ENCODE results near the gene PHF12. TPM values are rescaled to one million over a fixed set of nuclear protein-coding genes. Genes with fewer than 3 reads are reported as not detected.

The PHF12 gene
- total RNA-seq: 5.3 and 22.2 TPM in 2 replicates

DNA sequence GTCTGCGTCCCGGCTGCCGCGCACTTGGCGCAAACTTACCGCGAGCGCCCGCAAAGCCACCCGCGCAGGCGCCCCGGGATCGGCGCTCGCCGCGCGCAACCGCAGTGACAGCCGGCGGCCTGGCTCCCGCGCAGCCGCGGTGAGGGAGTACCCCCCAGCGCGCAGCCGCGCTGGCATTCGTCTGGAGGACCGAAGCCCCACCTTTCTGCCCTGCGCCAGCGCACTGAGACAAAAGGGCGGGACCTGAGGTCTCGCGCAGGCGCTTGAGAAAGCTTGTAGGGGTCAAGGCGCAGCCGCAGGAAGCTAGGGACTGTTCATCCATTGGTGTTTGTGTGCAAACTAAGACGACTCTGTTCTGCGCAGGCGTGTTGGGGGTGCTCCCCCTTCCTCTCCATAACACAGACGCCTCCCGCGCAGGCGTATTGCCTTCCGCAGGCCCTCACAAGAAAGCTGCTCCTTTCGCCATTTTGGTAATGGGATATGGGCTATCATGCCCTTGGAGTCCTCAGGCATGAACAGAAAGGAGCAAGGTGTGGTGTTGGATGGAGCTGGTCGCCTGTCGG lies at the start of gene PHF12:
Gene PHF12 (minus strand): TSS at position 91 of the 563 bp plus-strand sequence. CDS start 558 bp downstream, outside the sequence.

DNA sequence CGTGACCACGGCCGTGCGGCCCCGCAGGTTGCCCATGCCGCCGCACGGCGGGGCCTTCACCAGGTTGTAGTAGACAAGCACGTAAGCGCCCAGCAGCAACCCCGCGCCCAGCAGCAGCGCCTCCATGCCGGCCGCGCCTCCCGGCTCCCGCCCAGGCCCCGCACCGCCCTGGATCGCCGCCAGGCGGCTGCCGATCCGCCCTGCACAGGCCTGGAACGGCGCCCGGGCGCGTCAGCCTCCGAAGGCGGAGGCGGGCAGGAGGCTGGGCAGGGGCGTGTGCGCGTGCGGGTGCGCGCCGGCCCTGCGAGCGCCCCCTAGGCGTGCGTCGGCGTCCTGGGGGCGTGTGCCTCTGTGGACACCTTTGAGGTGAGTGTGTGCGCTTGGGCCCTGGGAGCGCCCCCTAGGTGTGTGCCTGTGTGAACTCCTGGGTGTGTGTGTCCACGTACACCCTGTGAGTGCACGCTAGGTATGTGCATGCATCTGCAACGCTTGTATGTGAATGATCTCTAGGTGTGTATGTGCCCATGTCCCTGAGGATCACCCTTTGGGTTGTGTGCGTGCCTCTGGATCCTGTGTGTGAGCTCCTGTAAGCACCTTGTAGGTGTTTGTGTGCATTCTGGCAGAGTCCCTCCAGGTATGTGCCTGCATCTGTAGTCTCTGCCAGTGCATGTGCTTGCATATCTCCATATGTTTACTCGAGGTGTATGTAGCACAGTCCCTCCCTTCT lies 48.3 kb downstream of the PHF12 start, which contains the start of gene DHRS13:
Gene DHRS13 (minus strand): TSS at position 261 of the 727 bp plus-strand sequence. CDS start 135 bp downstream, at position 126.

DNA sequence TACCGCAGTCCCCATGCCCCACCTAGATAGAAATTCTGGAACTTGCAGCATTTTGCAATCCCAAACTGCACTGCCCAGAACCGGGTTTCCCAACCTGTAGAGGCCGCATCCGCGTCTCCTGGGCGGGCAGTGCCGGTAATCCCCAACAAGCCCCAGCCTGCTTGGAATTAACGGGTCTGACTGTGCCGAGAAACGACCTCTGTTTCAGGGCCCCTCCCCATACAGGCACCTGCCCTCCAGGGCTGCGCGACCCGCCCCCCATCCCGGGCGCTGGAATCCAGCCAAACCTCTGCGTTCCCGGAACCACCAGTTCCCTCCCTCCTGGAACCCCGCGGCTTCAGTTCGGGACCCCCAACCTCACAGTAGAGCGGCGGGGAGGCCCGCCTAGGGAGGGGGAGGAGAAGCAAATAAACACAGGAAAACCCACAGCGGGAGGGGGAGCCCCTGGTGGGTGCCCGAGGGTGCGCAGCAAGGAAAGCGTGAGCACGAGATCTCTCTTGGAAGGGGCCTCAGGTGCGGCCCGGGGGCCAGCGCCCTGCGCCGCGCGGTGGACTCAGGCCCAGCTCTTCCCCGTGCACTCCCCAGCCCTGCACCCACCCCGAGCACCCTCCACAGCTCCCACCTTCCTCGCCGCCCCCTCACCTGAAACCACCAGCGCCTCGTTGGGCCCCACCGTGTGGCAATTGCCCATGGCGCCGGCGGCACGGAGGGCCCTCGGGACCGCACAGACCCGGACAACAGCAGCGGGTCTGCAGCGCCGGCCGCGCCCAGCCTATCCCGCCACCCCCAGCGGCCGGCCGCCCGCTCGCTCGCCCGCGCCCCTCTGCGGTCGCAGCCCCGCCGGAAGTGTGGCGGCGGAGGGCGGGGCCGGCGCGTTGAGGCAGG lies 54.2 kb downstream of the PHF12 start, which contains the start of gene FLOT2:
Gene FLOT2 (minus strand): TSS at position 850 of the 885 bp plus-strand sequence. CDS start 159 bp downstream, at position 691.

Other genes starting within 250 kb of the PHF12 start
- gene PROCA1, start 239.6 kb downstream of the PHF12 start, total RNA-seq: 0.57 and 1.1 TPM in 2 replicates
- gene RAB34, start 233.7 kb downstream of the PHF12 start, total RNA-seq: 8.9 and 18.1 TPM in 2 replicates
- gene RPL23A, start 231.5 kb downstream of the PHF12 start, total RNA-seq: 621 and 681 TPM in 2 replicates
- gene TLCD1, start 225.3 kb downstream of the PHF12 start, total RNA-seq: 0.63 and 1.3 TPM in 2 replicates
- gene NEK8, start 222.7 kb downstream of the PHF12 start, total RNA-seq: 0.81 and 2.3 TPM in 2 replicates
- gene TRAF4, start 207.5 kb downstream of the PHF12 start, total RNA-seq: 28.8 and 31.6 TPM in 2 replicates
- gene FAM222B, start 108.7 kb downstream of the PHF12 start, total RNA-seq: 2.9 and 13.6 TPM in 2 replicates
- gene ERAL1, start 96.5 kb downstream of the PHF12 start, total RNA-seq: 16.4 and 32.5 TPM in 2 replicates
- gene FLOT2, start 53.8 kb downstream of the PHF12 start, total RNA-seq: 96.7 and 191 TPM in 2 replicates
- gene DHRS13, start 48.4 kb downstream of the PHF12 start, total RNA-seq: 7.4 and 12.3 TPM in 2 replicates
- not detected in 2 replicates for gene SEZ6, start 54.5 kb upstream of the PHF12 start, total RNA-seq
- 2.3 and 2.8 TPM in 2 replicates for gene PIPOX, start 91.6 kb upstream of the PHF12 start, total RNA-seq
- gene MYO18A, start 228.9 kb upstream of the PHF12 start, total RNA-seq: 18.9 and 28.0 TPM in 2 replicates